Measurements from ENCODE around the gene SEC61A2.

SEC61A2 gene

GRCh38 chr10:12200850-12201249 lies 71.4 kb downstream of the SEC61A2 start:
- no peak for DNase-seq

GRCh38 chr10:12201543-12201942 lies 72.1 kb downstream of the SEC61A2 start:
- no peak for DNase-seq

DNA sequence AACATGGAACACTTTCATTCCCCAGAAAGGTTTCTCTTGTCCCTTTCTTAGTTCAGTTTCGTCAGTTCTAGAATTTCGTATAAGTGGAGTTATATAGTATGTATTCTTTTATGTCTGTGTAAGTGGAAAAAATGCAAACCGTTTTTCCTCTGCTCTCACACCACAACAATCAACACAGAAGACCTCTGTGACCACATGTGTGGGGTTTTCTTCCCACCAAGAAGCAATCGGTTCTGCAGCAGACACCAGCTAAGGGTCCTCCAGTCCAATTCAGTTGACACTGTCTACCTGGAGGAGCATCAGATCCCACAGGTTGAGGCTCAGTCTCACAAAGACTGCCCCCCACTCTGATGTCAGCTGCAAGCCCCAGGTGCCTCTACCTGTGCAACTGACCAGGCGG lies 72.7 kb downstream of the SEC61A2 start:
- no peak for DNase-seq

DNA sequence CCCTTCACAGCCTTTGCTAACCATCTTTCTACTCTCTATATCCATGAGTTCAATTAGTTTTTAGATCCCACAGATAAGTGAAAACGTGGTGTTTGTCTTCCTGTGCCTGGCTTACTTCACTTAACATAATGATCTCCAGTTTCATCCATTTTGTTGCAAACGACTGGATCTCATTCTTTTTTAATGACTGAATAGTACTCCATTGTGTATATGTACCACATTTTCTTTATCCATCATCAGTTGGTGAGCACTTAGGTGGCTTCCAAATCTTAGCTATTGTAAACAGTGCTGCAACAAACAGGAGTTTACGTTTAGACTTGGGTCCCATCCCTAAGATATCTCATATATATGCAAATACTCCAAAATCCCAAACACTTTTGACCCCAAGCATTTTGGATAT lies 75.6 kb downstream of the SEC61A2 start:
- no peak for DNase-seq

DNA sequence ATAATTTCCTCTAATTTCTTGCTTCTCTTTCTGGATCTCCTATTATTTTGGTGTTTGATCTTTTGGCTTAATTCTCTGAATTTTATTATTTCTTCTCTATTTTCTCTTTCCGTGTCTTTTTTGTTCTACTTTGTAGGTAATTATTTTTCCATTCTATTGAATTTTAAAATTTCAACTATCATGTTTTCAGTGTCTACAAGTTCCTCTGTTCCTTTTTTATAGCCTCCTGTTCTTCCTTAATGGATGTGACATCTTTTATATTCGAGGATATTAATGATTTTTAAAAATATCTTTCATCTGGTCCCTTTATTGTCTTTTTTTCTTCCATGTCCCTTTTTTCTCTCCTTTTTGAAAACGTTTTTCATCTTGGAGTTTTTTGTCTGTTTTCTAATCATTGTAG lies 77.6 kb downstream of the SEC61A2 start:
- no peak for DNase-seq

GRCh38 chr10:12208460-12208859 lies 79.0 kb downstream of the SEC61A2 start:
- no peak for DNase-seq

GRCh38 chr10:12212454-12212853 lies 83.0 kb downstream of the SEC61A2 start:
- DNase-seq, result no peak

DNA sequence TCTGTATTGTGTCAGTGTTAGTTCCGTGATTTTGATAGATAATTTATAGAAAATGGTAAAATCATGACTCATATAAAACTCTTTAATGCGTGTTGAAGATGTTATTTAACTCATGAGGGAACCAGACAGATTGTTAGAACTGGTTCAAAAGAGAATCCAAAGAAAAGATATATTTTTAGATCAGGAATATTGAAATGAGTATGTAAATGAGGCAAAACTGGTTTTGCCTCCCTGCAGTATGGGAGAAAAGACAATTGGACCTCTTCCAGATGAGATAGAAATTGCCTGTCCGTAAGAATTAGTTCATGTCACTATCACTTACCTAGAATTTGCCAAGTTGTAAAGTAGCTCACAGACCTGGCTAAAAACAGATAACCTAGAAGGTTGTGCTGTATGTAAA lies 84.1 kb downstream of the SEC61A2 start:
- no peak for DNase-seq

GRCh38 chr10:12214093-12214492 lies 84.6 kb downstream of the SEC61A2 start:
- no peak for DNase-seq

GRCh38 chr10:12214763-12215218 lies 85.3 kb downstream of the SEC61A2 start:
- DNase-seq, result no peak

All from activated effector memory CD4-positive, alpha-beta T cell treated with anti-CD3 and anti-CD28 coated beads, Interleukin-2, amount 50 U/mL, for 16 hours (primary cell).